ENCODE results near the gene SNX11.
"Not testable (repeated sequence)": the region's sequence is repeated elsewhere in the genome, so short reads cannot be mapped to it uniquely, and the experiment has no call there.

SNX11 gene, protein sequence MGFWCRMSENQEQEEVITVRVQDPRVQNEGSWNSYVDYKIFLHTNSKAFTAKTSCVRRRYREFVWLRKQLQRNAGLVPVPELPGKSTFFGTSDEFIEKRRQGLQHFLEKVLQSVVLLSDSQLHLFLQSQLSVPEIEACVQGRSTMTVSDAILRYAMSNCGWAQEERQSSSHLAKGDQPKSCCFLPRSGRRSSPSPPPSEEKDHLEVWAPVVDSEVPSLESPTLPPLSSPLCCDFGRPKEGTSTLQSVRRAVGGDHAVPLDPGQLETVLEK

DNA sequence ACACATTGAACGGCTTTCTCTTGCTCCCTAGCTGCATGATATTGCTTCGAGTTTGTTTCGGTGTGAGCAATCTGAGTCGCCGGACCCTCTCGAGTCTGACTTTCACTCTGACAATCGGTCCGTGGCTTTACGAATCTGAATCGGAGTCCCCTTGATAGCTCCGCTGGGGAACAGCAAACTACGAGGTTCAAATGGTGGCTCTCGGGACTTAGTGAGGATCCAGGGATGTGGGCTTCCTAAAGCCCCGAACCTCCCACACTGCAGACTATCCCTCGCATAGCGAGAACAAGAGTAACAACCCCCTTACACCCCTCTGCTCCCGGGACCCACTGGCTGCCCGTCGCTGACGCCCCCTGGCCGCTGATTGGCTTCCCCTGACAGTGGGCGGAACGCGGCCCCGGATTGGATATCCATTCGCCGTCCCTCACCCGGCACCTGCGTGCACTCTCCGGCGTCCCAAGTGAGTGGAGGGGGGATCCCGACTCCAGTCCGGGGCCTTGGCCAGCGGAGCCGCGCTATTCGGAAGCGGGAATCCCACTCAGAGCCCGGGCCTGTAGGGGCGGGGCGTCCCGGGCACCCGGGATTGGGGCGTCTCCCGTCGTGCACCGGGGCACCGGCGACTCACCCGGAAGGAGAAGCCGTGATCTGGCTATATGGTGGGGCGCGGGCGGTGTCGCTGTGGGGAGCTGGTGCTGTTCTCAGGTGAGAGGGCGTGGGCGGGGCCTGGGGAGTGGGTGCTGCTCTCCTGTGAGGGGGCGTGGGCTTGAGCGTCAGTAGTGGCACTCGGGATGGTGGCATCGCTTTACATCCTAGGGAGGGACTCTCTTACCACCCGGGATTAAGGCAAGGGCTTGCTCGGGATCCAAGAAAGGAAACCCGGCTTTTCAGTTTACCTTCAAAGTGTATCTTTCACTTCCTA, at the start of gene SNX11:
SNX11 (plus strand) TSS at position 630 of the 919 bp plus-strand sequence. CDS start 4,278 bp downstream, outside the sequence.
- peak within 1 kb of the TSS; percentile 87 for H3K9ac ChIP-seq (ENCODE audit: low read length)
- H3K27me3 ChIP-seq (ENCODE audit: control insufficient read depth in 1 of 2, insufficient read depth in 2 of 2, low read length in 2 of 2), result no peaks in the 10 kb centered on the region
- peaks cover 4% of the 10 kb centered on the region for H3K36me3 ChIP-seq (ENCODE audit: insufficient read depth, low read length)
- no peaks in the 10 kb centered on the region for H3K9me3 ChIP-seq (ENCODE audit: low read length)
- H3K27ac ChIP-seq (ENCODE audit: low read depth, low read length), result peak within 1 kb of the TSS; percentile 88
- H3K4me1 ChIP-seq (ENCODE audit: insufficient read depth, low read length), result peaks cover 17% of the 10 kb centered on the region
- H3K4me3 ChIP-seq (ENCODE audit: low read depth in 1 of 2, low read length in 2 of 2), result peak within 1 kb of the TSS; percentile 81 to 99

DNA sequence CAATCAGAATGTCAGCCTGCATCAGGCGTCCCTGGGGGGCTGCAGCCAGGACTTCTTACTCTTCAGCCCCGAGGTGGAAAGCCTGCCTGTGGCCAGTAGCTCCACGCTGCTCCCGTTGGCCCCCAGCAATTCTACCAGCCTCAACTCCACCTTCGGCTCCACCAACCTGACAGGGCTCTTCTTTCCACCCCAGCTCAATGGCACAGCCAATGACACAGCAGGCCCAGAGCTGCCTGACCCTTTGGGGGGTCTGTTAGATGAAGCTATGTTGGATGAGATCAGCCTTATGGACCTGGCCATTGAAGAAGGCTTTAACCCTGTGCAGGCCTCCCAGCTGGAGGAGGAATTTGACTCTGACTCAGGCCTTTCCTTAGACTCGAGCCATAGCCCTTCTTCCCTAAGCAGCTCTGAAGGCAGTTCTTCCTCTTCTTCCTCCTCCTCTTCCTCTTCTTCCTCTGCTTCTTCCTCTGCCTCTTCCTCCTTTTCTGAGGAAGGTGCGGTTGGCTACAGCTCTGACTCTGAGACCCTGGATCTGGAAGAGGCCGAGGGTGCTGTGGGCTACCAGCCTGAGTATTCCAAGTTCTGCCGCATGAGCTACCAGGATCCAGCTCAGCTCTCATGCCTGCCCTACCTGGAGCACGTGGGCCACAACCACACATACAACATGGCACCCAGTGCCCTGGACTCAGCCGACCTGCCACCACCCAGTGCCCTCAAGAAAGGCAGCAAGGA, 49.0 kb upstream of the SNX11 start:
- Histone ChIP-seq H3K36me3 (ENCODE audit: insufficient read depth, low read length) (peaks cover 67% of the 10 kb centered on the region), H3K4me3 (ENCODE audit: low read depth in 1 of 2, low read length in 2 of 2) (no peak overlapping the region), H3K9me3 (ENCODE audit: low read length) (no peaks in the 10 kb centered on the region), H3K4me1 (ENCODE audit: insufficient read depth, low read length) (peaks cover 19% of the 10 kb centered on the region), H3K27me3 (ENCODE audit: control insufficient read depth in 1 of 2, insufficient read depth in 2 of 2, low read length in 2 of 2) (no peaks in the 10 kb centered on the region), H3K9ac (ENCODE audit: low read length) (no peak overlapping the region), H3K27ac (ENCODE audit: low read depth, low read length) (no peak overlapping the region)

DNA sequence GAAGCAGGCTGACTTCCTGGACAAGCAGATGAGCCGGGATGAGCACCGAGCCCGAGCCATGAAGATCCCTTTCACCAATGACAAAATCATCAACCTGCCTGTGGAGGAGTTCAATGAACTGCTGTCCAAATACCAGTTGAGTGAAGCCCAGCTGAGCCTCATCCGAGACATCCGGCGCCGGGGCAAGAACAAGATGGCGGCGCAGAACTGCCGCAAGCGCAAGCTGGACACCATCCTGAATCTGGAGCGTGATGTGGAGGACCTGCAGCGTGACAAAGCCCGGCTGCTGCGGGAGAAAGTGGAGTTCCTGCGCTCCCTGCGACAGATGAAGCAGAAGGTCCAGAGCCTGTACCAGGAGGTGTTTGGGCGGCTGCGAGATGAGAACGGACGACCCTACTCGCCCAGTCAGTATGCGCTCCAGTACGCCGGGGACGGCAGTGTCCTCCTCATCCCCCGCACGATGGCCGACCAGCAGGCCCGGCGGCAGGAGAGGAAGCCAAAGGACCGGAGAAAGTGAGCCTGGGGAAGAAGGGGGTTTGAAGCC, 48.4 kb upstream of the SNX11 start:
- no peak overlapping the region for H3K9ac ChIP-seq (ENCODE audit: low read length)
- peaks cover 13% of the 10 kb centered on the region for H3K4me1 ChIP-seq (ENCODE audit: insufficient read depth, low read length)
- no peak overlapping the region for H3K27ac ChIP-seq (ENCODE audit: low read depth, low read length)
- H3K9me3 ChIP-seq (ENCODE audit: low read length), result no peaks in the 10 kb centered on the region
- no peaks in the 10 kb centered on the region for H3K27me3 ChIP-seq (ENCODE audit: control insufficient read depth in 1 of 2, insufficient read depth in 2 of 2, low read length in 2 of 2)
- no peak overlapping the region for H3K4me3 ChIP-seq (ENCODE audit: low read depth in 1 of 2, low read length in 2 of 2)
- peaks cover 70% of the 10 kb centered on the region for H3K36me3 ChIP-seq (ENCODE audit: insufficient read depth, low read length)

DNA sequence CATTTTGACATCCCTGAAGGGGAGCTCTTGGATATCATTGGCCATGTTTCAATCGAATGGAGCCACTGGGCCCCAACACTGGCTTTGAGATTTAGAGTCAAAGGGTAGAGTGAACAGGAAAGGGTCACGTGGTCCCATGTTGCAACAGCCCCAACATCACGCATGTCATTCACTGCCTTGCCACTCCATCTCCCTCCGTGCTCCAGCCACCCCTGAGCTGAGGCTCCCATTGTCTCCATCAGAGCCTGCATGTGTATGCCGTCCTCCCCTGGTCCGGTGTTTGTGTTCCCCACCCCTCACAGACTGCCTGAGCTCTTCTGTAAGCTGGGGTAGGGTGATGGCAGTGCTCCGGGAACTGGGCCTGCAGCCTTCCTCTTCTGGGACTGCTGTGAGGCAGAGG, 47.3 kb upstream of the SNX11 start:
- H3K9ac ChIP-seq (ENCODE audit: low read length), result no peak overlapping the region
- peaks cover 4% of the 10 kb centered on the region for H3K4me1 ChIP-seq (ENCODE audit: insufficient read depth, low read length)
- peaks cover 80% of the 10 kb centered on the region for H3K36me3 ChIP-seq (ENCODE audit: insufficient read depth, low read length)
- no peaks in the 10 kb centered on the region for H3K27me3 ChIP-seq (ENCODE audit: control insufficient read depth in 1 of 2, insufficient read depth in 2 of 2, low read length in 2 of 2)
- no peak overlapping the region for H3K4me3 ChIP-seq (ENCODE audit: low read depth in 1 of 2, low read length in 2 of 2)
- no peak overlapping the region for H3K27ac ChIP-seq (ENCODE audit: low read depth, low read length)
- H3K9me3 ChIP-seq (ENCODE audit: low read length), result no peaks in the 10 kb centered on the region

DNA sequence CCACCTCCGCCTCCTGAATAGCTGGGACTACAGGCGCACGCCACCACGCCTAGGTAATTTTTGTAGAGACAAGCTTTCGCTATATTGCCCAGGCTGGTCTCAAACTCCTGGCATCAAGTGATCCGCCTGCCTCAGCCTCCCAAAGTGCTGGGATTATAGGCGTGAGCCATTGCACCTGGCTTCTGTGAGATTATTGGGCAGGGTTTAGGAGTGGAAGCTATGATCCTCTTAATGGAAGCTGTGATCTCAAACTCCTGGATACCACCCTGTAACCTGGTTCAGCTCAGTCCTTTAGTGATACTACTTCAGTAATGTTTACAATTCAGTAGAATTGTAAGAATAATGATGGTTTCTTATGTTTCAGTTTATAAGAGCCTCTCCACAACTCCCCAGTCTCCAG, 45.3 kb upstream of the SNX11 start:
- no peaks in the 10 kb centered on the region for H3K9me3 ChIP-seq (ENCODE audit: low read length)
- H3K36me3 ChIP-seq (ENCODE audit: insufficient read depth, low read length), result peaks cover 76% of the 10 kb centered on the region
- no peaks in the 10 kb centered on the region for H3K27me3 ChIP-seq (ENCODE audit: control insufficient read depth in 1 of 2, insufficient read depth in 2 of 2, low read length in 2 of 2)
- H3K9ac ChIP-seq (ENCODE audit: low read length), result no peak overlapping the region
- H3K4me3 ChIP-seq (ENCODE audit: low read depth in 1 of 2, low read length in 2 of 2), result no peak overlapping the region
- H3K27ac ChIP-seq (ENCODE audit: low read depth, low read length), result no peak overlapping the region
- no peaks in the 10 kb centered on the region for H3K4me1 ChIP-seq (ENCODE audit: insufficient read depth, low read length)

DNA sequence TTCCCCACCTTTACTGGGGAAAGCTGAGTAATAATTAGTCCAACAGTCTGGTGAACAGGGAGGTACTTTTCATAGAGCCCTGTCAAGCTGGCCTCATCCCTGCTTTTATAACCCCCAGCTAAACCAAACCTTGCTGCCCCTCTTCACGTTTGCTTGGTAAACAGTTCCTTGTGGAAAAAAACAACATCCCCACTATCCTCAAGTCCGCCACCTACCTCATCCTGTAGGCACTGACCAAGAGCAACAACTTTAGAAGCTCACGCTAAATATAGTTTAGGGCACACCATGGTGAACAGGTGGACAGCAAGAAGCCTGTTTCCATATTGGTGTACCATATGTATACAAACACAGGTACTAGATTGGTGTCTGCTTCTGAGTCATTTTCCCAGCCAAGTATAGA, 42.9 kb upstream of the SNX11 start:
- Histone ChIP-seq H3K9ac (ENCODE audit: low read length) (no peak overlapping the region), H3K9me3 (ENCODE audit: low read length) (no peaks in the 10 kb centered on the region), H3K27me3 (ENCODE audit: control insufficient read depth in 1 of 2, insufficient read depth in 2 of 2, low read length in 2 of 2) (no peaks in the 10 kb centered on the region), H3K4me1 (ENCODE audit: insufficient read depth, low read length) (no peaks in the 10 kb centered on the region), H3K36me3 (ENCODE audit: insufficient read depth, low read length) (peaks cover 61% of the 10 kb centered on the region), H3K27ac (ENCODE audit: low read depth, low read length) (no peak overlapping the region), H3K4me3 (ENCODE audit: low read depth in 1 of 2, low read length in 2 of 2) (no peak overlapping the region)

DNA sequence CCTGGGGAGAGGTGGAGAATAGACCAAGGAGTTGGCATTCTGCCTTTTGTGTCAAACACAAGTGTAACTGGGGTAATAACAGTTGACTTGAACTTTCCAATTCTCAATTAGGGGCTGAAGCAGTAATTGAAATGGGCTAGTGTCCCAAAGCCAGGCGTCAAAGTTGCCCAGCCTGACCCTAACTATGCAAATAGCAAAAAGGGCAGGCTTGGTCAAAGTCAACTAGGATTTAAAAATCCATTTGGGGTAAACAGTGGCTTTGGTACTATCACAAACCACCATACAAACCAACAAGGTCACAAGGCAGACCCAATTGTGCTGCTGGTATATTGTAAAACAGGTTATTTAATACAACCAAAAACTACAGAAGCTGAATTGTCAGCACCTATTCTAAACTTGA, 41.4 kb upstream of the SNX11 start:
- no peaks in the 10 kb centered on the region for H3K27me3 ChIP-seq (ENCODE audit: control insufficient read depth in 1 of 2, insufficient read depth in 2 of 2, low read length in 2 of 2)
- no peaks in the 10 kb centered on the region for H3K9me3 ChIP-seq (ENCODE audit: low read length)
- no peak overlapping the region for H3K27ac ChIP-seq (ENCODE audit: low read depth, low read length)
- no peaks in the 10 kb centered on the region for H3K4me1 ChIP-seq (ENCODE audit: insufficient read depth, low read length)
- no peak overlapping the region for H3K4me3 ChIP-seq (ENCODE audit: low read depth in 1 of 2, low read length in 2 of 2)
- H3K36me3 ChIP-seq (ENCODE audit: insufficient read depth, low read length), result peaks cover 63% of the 10 kb centered on the region
- no peak overlapping the region for H3K9ac ChIP-seq (ENCODE audit: low read length)

DNA sequence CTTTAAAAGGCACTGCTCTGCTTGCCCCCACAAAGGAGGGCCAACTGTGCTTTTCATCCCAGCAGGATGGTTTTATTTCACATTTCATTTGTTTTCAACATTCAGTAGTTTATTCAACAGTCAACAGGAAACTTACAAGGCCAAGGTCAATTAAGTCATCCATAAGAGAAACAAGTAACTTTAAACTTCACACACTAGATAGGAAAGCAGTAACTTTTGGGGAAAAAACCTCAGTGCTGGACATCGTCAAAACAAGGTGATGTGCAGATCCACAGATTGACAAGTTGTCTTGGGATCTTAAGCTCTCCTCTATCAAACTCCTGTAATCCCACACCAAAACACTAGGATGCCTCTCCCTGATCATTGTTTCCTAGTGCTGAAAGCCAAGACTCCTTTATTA, 40.9 kb upstream of the SNX11 start:
- Histone ChIP-seq H3K4me3 (ENCODE audit: low read depth in 1 of 2, low read length in 2 of 2) (no peak overlapping the region), H3K4me1 (ENCODE audit: insufficient read depth, low read length) (no peaks in the 10 kb centered on the region), H3K9ac (ENCODE audit: low read length) (no peak overlapping the region), H3K9me3 (ENCODE audit: low read length) (no peaks in the 10 kb centered on the region), H3K36me3 (ENCODE audit: insufficient read depth, low read length) (peaks cover 64% of the 10 kb centered on the region), H3K27ac (ENCODE audit: low read depth, low read length) (no peak overlapping the region), H3K27me3 (ENCODE audit: control insufficient read depth in 1 of 2, insufficient read depth in 2 of 2, low read length in 2 of 2) (no peaks in the 10 kb centered on the region)

DNA sequence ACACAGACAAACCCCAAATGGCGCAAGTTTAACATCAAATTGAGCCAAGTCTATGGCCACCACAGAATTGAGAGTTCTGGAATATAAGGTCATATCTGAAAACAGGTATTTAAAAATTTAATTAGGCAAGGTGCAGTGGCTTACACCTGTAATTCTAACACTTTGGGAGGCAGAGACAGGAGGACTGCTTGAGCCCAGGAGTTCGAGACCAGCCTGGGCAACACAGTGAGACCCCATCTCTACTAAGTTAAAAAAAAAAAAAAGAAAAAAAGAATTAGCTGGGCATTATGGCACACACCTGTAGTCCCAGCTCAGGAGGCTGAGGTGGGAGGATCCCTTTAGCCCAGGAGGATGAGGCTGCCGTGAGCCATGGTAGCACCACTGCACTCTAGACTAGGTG, 40.3 kb upstream of the SNX11 start:
- H3K4me1 ChIP-seq (ENCODE audit: insufficient read depth, low read length), result no peaks in the 10 kb centered on the region
- no peaks in the 10 kb centered on the region for H3K27me3 ChIP-seq (ENCODE audit: control insufficient read depth in 1 of 2, insufficient read depth in 2 of 2, low read length in 2 of 2)
- no peak overlapping the region for H3K4me3 ChIP-seq (ENCODE audit: low read depth in 1 of 2, low read length in 2 of 2)
- no peak overlapping the region for H3K27ac ChIP-seq (ENCODE audit: low read depth, low read length)
- peaks cover 58% of the 10 kb centered on the region for H3K36me3 ChIP-seq (ENCODE audit: insufficient read depth, low read length)
- no peaks in the 10 kb centered on the region for H3K9me3 ChIP-seq (ENCODE audit: low read length)
- no peak overlapping the region for H3K9ac ChIP-seq (ENCODE audit: low read length)

DNA sequence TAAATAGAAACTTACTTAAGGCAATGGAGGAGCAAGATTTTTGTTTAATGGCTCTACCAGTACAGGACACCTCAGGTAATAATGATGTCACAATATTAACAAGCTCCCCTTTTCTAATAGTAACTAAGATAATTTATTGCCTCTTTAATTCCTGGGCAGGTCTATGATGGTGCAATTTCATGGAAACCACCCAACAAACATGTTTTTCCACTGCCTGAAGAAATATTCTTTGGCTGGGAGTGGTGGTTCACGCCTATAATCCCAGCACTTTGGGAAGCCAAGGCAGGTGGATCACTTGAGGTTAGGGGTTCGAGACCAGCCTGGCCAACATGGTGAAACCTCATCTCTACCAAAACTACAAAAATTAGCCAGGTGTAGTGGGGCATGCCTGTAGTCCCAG, 39.8 kb upstream of the SNX11 start:
- H3K4me1 ChIP-seq (ENCODE audit: insufficient read depth, low read length); H3K27ac ChIP-seq (ENCODE audit: low read depth, low read length); H3K9ac ChIP-seq (ENCODE audit: low read length); H3K9me3 ChIP-seq (ENCODE audit: low read length); H3K4me3 ChIP-seq (ENCODE audit: low read depth in 1 of 2, low read length in 2 of 2); H3K27me3 ChIP-seq (ENCODE audit: control insufficient read depth in 1 of 2, insufficient read depth in 2 of 2, low read length in 2 of 2): not testable (repeated sequence)
- H3K36me3 ChIP-seq (ENCODE audit: insufficient read depth, low read length), result peaks cover 54% of the 10 kb centered on the region

DNA sequence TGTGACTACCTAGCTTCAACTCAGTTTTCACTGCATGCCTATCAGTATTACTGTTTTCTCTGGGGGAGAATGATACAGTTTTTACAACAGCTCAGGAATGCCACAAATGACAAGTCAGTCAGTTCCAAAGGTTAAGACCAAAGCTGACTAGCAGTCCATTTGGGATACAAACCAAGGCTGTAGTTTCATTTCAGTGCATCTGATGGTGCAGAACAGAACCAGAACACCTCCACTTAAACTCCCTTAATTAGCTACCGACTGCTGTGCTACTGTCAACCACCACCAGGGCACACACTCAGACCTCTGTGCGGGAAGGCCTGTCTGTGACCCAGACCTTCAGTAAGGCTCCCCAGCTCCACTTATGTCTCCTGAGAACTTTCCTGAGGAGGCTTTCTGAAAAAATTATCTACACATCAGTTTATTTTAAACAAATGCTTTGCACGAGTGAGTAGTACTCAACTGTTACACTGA, 39.0 kb upstream of the SNX11 start:
- no peak overlapping the region for H3K27ac ChIP-seq (ENCODE audit: low read depth, low read length)
- H3K9ac ChIP-seq (ENCODE audit: low read length), result no peak overlapping the region
- no peak overlapping the region for H3K4me3 ChIP-seq (ENCODE audit: low read depth in 1 of 2, low read length in 2 of 2)
- H3K36me3 ChIP-seq (ENCODE audit: insufficient read depth, low read length), result peaks cover 49% of the 10 kb centered on the region
- no peaks in the 10 kb centered on the region for H3K4me1 ChIP-seq (ENCODE audit: insufficient read depth, low read length)
- H3K27me3 ChIP-seq (ENCODE audit: control insufficient read depth in 1 of 2, insufficient read depth in 2 of 2, low read length in 2 of 2), result no peaks in the 10 kb centered on the region
- no peaks in the 10 kb centered on the region for H3K9me3 ChIP-seq (ENCODE audit: low read length)
